AG09319 (cell line): Measurements from ENCODE around the gene LRRK1.

Experiments
- DNase-seq: peaks from one replicate; pipeline ENCODE4 v3.0.0-alpha.2; 2010; ENCODE audit warnings: low read depth; ENCODE audit errors: extremely low read depth
- TF ChIP-seq, protein P1 (sequence below): IDR thresholded peaks from 2 replicates; pipeline ENCODE4 v1.5.1; 2011; ENCODE audit warnings: low read depth, mild to moderate bottlenecking, inconsistent platforms, low read length, moderate library complexity

LRRK1 gene

DNA sequence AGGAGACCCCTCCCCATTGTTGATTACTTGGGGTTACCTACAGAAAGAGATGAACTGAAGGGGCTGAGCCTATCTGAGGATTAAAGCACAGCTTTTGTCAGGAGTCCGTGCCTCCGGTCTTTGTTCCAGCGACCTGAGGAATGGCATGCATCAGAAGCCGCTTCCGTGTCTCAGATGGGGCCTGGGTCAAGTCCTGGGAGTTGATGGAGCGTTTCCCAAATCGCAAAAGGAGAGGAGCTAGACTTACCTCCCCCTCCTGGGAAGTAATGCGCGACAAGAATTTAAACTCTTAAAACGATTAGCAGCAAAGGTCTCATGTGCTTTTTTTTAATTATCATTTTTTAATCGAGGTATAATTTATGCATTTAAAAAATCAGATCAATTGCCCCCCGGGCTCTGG, 40.5 kb upstream of the LRRK1 start:
- TF ChIP-seq, protein P1, sequence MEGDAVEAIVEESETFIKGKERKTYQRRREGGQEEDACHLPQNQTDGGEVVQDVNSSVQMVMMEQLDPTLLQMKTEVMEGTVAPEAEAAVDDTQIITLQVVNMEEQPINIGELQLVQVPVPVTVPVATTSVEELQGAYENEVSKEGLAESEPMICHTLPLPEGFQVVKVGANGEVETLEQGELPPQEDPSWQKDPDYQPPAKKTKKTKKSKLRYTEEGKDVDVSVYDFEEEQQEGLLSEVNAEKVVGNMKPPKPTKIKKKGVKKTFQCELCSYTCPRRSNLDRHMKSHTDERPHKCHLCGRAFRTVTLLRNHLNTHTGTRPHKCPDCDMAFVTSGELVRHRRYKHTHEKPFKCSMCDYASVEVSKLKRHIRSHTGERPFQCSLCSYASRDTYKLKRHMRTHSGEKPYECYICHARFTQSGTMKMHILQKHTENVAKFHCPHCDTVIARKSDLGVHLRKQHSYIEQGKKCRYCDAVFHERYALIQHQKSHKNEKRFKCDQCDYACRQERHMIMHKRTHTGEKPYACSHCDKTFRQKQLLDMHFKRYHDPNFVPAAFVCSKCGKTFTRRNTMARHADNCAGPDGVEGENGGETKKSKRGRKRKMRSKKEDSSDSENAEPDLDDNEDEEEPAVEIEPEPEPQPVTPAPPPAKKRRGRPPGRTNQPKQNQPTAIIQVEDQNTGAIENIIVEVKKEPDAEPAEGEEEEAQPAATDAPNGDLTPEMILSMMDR: no peak
- no peak for DNase-seq

DNA sequence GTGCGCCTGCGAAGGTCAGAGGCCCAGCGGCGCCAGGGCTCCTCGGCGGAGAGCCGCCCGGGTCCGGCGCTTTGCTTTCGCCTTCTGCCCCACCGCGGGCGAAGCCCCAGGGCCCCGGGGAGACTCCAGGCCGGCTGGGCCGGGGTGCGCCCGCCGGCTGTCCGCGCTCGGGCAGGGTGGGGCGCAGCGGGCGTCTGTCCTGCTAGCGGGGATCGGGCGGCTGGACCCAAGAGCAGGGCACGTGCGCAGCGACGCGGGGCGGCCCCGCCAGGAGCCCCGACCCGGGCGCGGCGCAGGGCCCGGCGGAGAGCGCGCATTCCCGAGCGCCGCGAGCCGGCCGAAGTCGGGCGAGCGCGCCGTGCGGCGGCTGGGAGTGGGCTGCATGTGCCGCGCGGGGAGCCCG, 40.1 kb upstream of the LRRK1 start:
- TF ChIP-seq, protein P1: no peak
- DNase-seq: no peak

DNA sequence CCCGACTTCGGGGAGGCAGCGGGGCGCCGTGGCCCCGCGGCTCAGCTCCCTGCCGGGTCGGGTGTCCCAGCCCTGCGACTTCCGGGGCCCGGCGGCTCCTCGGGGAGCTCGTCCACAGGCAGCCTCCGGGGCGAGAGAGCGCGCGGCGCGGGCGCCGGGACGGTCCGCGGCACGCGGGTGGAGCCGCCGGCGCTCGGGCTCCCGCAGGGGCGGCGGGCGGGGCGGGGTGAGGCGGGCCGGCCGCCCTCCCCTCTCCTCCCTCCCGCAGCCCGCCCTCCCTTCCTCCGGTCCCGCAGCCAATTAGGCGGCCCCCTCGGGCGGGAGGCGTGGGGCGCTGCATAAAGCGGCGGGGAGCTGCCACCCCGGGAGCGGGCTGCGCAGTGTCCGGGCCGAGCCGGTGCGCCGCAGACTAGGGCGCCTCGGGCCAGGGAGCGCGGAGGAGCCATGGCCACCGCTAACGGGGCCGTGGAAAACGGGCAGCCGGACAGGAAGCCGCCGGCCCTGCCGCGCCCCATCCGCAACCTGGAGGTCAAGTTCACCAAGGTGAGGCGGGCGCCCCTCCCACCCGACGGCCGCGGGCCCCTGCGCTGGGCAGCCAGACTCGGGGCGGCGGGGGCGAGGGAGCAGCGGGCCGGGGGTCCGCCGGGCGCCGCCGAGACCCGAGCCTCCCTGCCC, 39.6 kb upstream of the LRRK1 start, which contains the start of gene ALDH1A3:
Gene ALDH1A3, plus strand, starts transcription at position 368 of the 675 bp plus-strand sequence. Its CDS starts 77 bp downstream, at position 445.
- TF ChIP-seq, protein P1: no peak
- no peak for DNase-seq

DNA sequence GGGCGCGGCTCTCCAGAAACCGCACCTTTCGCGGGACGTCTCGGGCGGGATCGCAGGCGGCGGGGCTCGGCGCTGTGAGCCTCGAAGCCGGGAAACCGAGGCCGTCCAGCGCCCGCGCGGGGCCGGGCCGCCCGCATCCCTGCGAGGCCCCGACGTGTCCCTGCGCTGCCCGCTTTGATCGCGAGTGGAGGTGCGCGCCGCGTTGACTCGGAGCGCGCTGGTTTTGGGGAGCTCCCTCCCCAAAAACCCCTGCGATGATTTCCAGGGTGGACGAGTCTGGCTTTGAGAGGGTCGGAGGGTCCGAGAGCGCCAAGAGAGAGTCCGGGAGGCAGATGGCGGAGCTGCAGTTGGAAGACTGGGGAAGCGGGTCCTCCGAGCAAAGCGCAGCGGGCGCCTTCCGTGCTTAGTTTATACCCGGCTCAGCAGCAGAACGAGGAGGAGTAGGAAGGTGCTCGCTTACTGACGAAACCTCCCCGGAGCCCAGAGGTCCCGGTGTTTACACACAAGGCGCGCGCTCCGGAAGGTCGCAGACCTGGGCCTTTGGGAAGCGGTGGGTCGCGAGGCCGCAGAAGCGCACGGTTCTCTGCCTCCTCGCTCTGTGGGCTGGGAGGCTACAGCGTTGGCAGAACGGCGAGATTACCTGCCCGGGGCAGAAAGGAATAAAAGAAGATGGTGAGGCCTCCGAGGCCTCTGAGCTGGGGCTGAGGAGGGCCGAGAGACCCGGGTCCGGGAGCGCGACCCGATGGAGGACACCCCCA, 38.8 kb upstream of the LRRK1 start:
- TF ChIP-seq, protein P1: no peak

DNA sequence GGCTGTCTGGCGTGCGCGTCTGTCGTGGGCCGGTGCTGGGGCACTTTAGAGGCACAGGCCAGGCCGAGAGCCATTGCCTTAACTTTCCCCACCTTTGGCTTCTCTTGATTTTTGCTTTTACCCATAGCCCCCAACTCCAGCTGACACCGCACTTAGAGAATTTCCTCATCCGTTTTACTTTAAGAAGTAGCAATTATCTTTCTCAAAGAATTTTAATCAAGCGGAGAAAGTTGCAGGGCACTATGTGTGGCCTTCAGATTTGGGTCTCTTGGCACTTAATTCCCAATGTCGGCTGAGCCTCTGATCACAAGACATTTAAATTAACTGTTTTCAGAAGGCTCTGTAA, 38.3 kb upstream of the LRRK1 start:
- TF ChIP-seq, protein P1: no peak
- no peak for DNase-seq

More for the DNA sequence above, 38.8 kb upstream of the LRRK1 start:
- DNase-seq: no peak

DNA sequence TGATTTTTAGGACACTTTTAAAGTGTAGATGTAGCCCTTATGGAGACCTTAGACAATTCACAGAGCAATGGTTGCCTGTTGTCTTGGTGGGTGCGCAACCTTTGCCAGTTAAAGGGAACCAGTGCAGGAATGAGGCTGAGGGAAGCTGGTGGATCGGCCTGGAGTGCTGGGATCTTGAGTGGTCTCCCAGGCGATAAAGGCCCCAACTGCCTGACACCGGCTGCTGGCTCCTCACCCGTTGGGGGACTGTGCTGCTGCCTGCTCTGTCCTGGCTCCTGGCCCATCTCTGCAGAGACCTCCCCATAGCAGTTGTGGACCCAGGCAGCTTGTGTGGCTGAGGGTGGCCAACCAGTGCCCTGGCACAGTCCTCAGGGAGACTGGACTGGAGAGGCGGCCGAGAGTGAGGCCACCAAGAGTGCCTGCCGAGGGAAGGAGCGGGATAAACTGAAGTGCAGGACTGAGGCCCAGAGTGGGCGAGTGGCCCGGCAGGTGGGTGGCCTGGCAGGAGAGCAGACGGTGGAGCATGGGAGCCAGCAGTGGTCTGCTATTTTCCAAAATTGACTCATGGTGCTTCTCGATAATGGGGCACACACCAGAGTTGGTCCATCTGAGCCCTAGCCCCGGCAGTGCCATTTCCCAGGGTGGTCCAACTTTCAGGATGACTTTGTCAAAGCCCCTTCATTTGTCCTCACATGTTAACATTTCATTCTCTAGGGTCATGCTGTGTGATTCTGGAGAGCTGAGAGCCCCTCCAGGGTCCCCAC, 37.4 kb upstream of the LRRK1 start:
- DNase-seq: no peak
- TF ChIP-seq, protein P1: no peak

DNA sequence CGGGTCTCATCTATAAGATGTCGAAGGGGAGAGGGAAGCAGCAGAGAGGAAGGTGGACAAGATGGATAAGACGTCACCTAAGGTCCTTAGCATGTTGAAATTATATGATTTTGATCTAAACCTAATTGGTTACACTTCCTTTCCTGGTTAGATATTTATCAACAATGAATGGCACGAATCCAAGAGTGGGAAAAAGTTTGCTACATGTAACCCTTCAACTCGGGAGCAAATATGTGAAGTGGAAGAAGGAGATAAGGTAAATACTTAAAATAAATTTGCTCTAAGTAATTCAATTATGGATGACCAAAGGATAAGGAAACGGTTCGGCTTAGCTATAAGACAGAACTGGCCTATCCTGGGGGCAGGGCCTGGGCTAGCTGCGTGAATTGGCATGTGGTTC, 34.0 kb upstream of the LRRK1 start:
- TF ChIP-seq, protein P1: no peak
- no peak for DNase-seq
